Mesodermal cell (in vitro differentiated cells): ENCODE data around the gene HYAL2.

Source experiments
- H3K27ac ChIP-seq: 2 replicates; pipeline ENCODE4 v1.7.0; 2013; ENCODE audit warnings: mild to moderate bottlenecking, low read depth, low read length, moderate library complexity; ENCODE audit not compliant: severe bottlenecking
- H3K36me3 ChIP-seq: 2 replicates; pipeline ENCODE4 v1.7.1; 2013; ENCODE audit warnings: mild to moderate bottlenecking, low read length, moderate library complexity; ENCODE audit not compliant: control insufficient read depth, insufficient read depth
- H3K4me1 ChIP-seq: one replicate; pipeline ENCODE4 v1.7.1; 2013; ENCODE audit warnings: mild to moderate bottlenecking, low read length; ENCODE audit not compliant: insufficient read depth, control insufficient read depth, poor library complexity, severe bottlenecking
- H3K4me3 ChIP-seq: 2 replicates; pipeline ENCODE4 v1.7.0; 2013; ENCODE audit warnings: low read length, control low read depth, mild to moderate bottlenecking; ENCODE audit not compliant: insufficient read depth, poor library complexity, severe bottlenecking; ENCODE audit errors: extremely low read depth
- H3K9me3 ChIP-seq: 2 replicates; pipeline ENCODE4 v1.7.1; 2013; ENCODE audit warnings: mild to moderate bottlenecking, low read length, moderate library complexity; ENCODE audit not compliant: control insufficient read depth
- WGBS, 2 experiments: methylation state at CpG; one replicate each; pipeline ENCODE4 v1.1.5; 2013; ENCODE audit warnings: missing lambda C conversion rate in 2 of 2; ENCODE audit not compliant: insufficient coverage in 2 of 2; 5-methylcytosine and 5-hydroxymethylcytosine counted together

HYAL2 gene

GRCh38 chr3:50296721-50297383 lies 25.7 kb downstream of the HYAL2 start:
- WGBS, 2 experiments = 98 to 99% methylated on average over 17 to 18 of the region's 18 CpGs

GRCh38 chr3:50295553-50296431 lies 26.8 kb downstream of the HYAL2 start:
- Histone ChIP-seq H3K36me3 (peaks cover 7% of the 10 kb centered on the region), H3K4me3 (no peak overlapping the region)
- 86 to 94% methylated on average over 6 to 8 of the region's 8 CpGs for WGBS, 2 experiments

More at GRCh38 chr3:50296721-50297383, 25.7 kb downstream of the HYAL2 start:
- peaks cover 10% of the 10 kb centered on the region for H3K4me1 ChIP-seq
- peaks cover 7% of the 10 kb centered on the region for H3K36me3 ChIP-seq
- H3K27ac ChIP-seq = no peak overlapping the region
- H3K9me3 ChIP-seq = no peaks in the 10 kb centered on the region
- no peak overlapping the region for H3K4me3 ChIP-seq

GRCh38 chr3:50294492-50295403 lies 27.8 kb downstream of the HYAL2 start:
- Histone ChIP-seq H3K4me1 (peaks cover 6% of the 10 kb centered on the region), H3K27ac (no peak overlapping the region), H3K36me3 (peaks cover 17% of the 10 kb centered on the region), H3K4me3 (no peak overlapping the region), H3K9me3 (no peaks in the 10 kb centered on the region)
- WGBS, 2 experiments = 92 to 94% methylated on average over 18 to 22 of the region's 22 CpGs

More at GRCh38 chr3:50295553-50296431, 26.8 kb downstream of the HYAL2 start:
- Histone ChIP-seq H3K9me3 (no peaks in the 10 kb centered on the region), H3K27ac (no peak overlapping the region), H3K4me1 (peaks cover 10% of the 10 kb centered on the region)

GRCh38 chr3:50294089-50294488 lies 28.5 kb downstream of the HYAL2 start:
- 94 to 96% methylated on average over 3 of the region's 4 CpGs for WGBS, 2 experiments
- Histone ChIP-seq H3K9me3 (no peaks in the 10 kb centered on the region), H3K27ac (no peak overlapping the region), H3K4me3 (no peak overlapping the region), H3K36me3 (peaks cover 23% of the 10 kb centered on the region), H3K4me1 (peaks cover 5% of the 10 kb centered on the region)

- H3K4me3 ChIP-seq = no peak overlapping the region
- WGBS, 2 experiments = 91 to 95% methylated on average over 9 to 11 of the region's 12 CpGs
- no peak overlapping the region for H3K27ac ChIP-seq
These were observed 29.3 kb downstream of the HYAL2 start for GRCh38 chr3:50293079-50293801.

GRCh38 chr3:50292159-50293078 lies 30.1 kb downstream of the HYAL2 start, which contains the start of gene IFRD2:
IFRD2 (minus strand) TSS chr3:50292429; CDS start chr3:50292274, 155 bp downstream.
- H3K27ac ChIP-seq = peak within 1 kb of the TSS; percentile 71
- H3K36me3 ChIP-seq = peaks cover 40% of the 10 kb centered on the region
- H3K4me3 ChIP-seq = peak within 1 kb of the TSS; percentile 80
- no peaks in the 10 kb centered on the region for H3K9me3 ChIP-seq
- 5 to 9% methylated on average over 32 to 60 of the region's 67 CpGs for WGBS, 2 experiments
- peaks cover 5% of the 10 kb centered on the region for H3K4me1 ChIP-seq

More at GRCh38 chr3:50293079-50293801, 29.3 kb downstream of the HYAL2 start:
- no peaks in the 10 kb centered on the region for H3K9me3 ChIP-seq
- H3K4me1 ChIP-seq = peaks cover 5% of the 10 kb centered on the region
- H3K36me3 ChIP-seq = peaks cover 32% of the 10 kb centered on the region

- Histone ChIP-seq H3K36me3 (peaks cover 43% of the 10 kb centered on the region), H3K9me3 (no peaks in the 10 kb centered on the region), H3K27ac (no peak overlapping the region), H3K4me1 (peaks cover 5% of the 10 kb centered on the region), H3K4me3 (no peak overlapping the region)
- 94 to 99% methylated on average over 12 to 15 of the region's 16 CpGs for WGBS, 2 experiments
These were observed 32.3 kb downstream of the HYAL2 start for GRCh38 chr3:50290161-50290641.

- peaks cover 43% of the 10 kb centered on the region for H3K36me3 ChIP-seq
- no peak overlapping the region for H3K4me3 ChIP-seq
- 90 to 100% methylated on average over 5 of the region's 6 CpGs for WGBS, 2 experiments
- H3K27ac ChIP-seq = no peak overlapping the region
- peaks cover 5% of the 10 kb centered on the region for H3K4me1 ChIP-seq
- H3K9me3 ChIP-seq = no peaks in the 10 kb centered on the region
These were observed 33.4 kb downstream of the HYAL2 start for GRCh38 chr3:50289130-50289529.

- Histone ChIP-seq H3K4me1 (peaks cover 5% of the 10 kb centered on the region), H3K36me3 (peaks cover 43% of the 10 kb centered on the region), H3K27ac (no peak overlapping the region), H3K9me3 (no peaks in the 10 kb centered on the region), H3K4me3 (no peak overlapping the region)
- WGBS, 2 experiments = 97 to 99% methylated on average over 12 to 23 of the region's 23 CpGs
These were observed 34.0 kb downstream of the HYAL2 start for GRCh38 chr3:50288387-50289007.
